H9 (cell line): ENCODE results near the gene CCL17. TPM values are rescaled to one million over a fixed set of nuclear protein-coding genes. Genes with fewer than 3 reads are reported as not detected.

Experiments used
- DNase-seq: peaks from one replicate; pipeline ENCODE4 v3.0.0-alpha.2; 2017
- H2AFZ ChIP-seq: one replicate; pipeline ENCODE4 v1.6.1; 2013; ENCODE audit warnings: mild to moderate bottlenecking, low read length, control low read depth, moderate library complexity
- H2AK5ac ChIP-seq: 2 replicates; pipeline ENCODE4 v1.6.1; 2013; ENCODE audit warnings: low read length, control low read depth, mixed read lengths; ENCODE audit not compliant: insufficient read length
- H2BK120ac ChIP-seq: one replicate; pipeline ENCODE4 v1.6.1; 2013; ENCODE audit warnings: low read depth, mild to moderate bottlenecking, low read length, control low read depth, inconsistent platforms; ENCODE audit not compliant: poor library complexity, severe bottlenecking
- H2BK12ac ChIP-seq: 2 replicates; pipeline ENCODE4 v1.6.1; 2013; ENCODE audit warnings: low read length, control low read depth, mixed read lengths, low read depth; ENCODE audit not compliant: insufficient read length
- H2BK15ac ChIP-seq: 2 replicates; pipeline ENCODE4 v1.6.1; 2013; ENCODE audit warnings: low read depth, low read length, control low read depth
- H2BK20ac ChIP-seq: one replicate; pipeline ENCODE4 v1.6.1; 2013; ENCODE audit warnings: low read depth, mild to moderate bottlenecking, low read length, control low read depth, inconsistent platforms; ENCODE audit not compliant: poor library complexity, severe bottlenecking
- H2BK5ac ChIP-seq: 2 replicates; pipeline ENCODE4 v1.6.1; 2013; ENCODE audit warnings: low read length, control low read depth, mixed read lengths; ENCODE audit not compliant: insufficient read length
- H3K14ac ChIP-seq: 2 replicates; pipeline ENCODE4 v1.6.1; 2013; ENCODE audit warnings: low read length, control low read depth; ENCODE audit not compliant: insufficient read depth
- H3K18ac ChIP-seq: 2 replicates; pipeline ENCODE4 v1.6.1; 2013; ENCODE audit warnings: low read depth, mild to moderate bottlenecking, mixed read lengths, low read length, control low read depth; ENCODE audit not compliant: insufficient read length
- H3K23ac ChIP-seq: 2 replicates; pipeline ENCODE4 v1.6.1; 2013; ENCODE audit warnings: low read length, control low read depth, mixed read lengths, low read depth; ENCODE audit not compliant: insufficient read length
- H3K23me2 ChIP-seq: 2 replicates; pipeline ENCODE4 v1.6.1; 2013; ENCODE audit warnings: low read depth, mild to moderate bottlenecking, mixed read lengths, low read length, control low read depth; ENCODE audit not compliant: insufficient read length, poor library complexity, severe bottlenecking
- H3K27ac ChIP-seq: 2 replicates; pipeline ENCODE4 v1.5.1; 2013; ENCODE audit warnings: low read length, control low read depth, mixed read lengths, low read depth; ENCODE audit not compliant: insufficient read length
- H3K27me3 ChIP-seq: 2 replicates; pipeline ENCODE4 v1.6.1; 2013; ENCODE audit warnings: low read length, control low read depth, inconsistent platforms; ENCODE audit not compliant: insufficient read depth
- H3K4ac ChIP-seq: 2 replicates; pipeline ENCODE4 v1.6.1; 2013; ENCODE audit warnings: low read depth, mild to moderate bottlenecking, control low read depth, inconsistent platforms, low read length, moderate library complexity
- H3K4me1 ChIP-seq: 2 replicates; pipeline ENCODE4 v1.6.1; 2013; ENCODE audit warnings: low read length, control low read depth, inconsistent platforms; ENCODE audit not compliant: insufficient read depth
- H3K4me2 ChIP-seq: 2 replicates; pipeline ENCODE4 v1.6.1; 2013; ENCODE audit warnings: low read length, control low read depth, mixed read lengths; ENCODE audit not compliant: insufficient read length, insufficient read depth
- H3K56ac ChIP-seq: 2 replicates; pipeline ENCODE4 v1.6.1; 2013; ENCODE audit warnings: low read depth, mild to moderate bottlenecking, mixed read lengths, low read length, control low read depth; ENCODE audit not compliant: insufficient read length
- H3K79me1 ChIP-seq: 2 replicates; pipeline ENCODE4 v1.6.1; 2013; ENCODE audit warnings: low read depth, mild to moderate bottlenecking, moderate library complexity, low read length, control low read depth, inconsistent platforms; ENCODE audit not compliant: insufficient read depth, poor library complexity, severe bottlenecking
- H3K79me2 ChIP-seq: 2 replicates; pipeline ENCODE4 v1.6.1; 2013; ENCODE audit warnings: low read length, control low read depth, inconsistent platforms; ENCODE audit not compliant: insufficient read depth
- H3K9ac ChIP-seq: 2 replicates; pipeline ENCODE4 v1.6.1; 2013; ENCODE audit warnings: low read length, control low read depth, mixed read lengths; ENCODE audit not compliant: insufficient read length; ENCODE audit errors: extremely low read depth
- H3K9me3 ChIP-seq: one replicate; pipeline ENCODE4 v1.6.1; 2013; ENCODE audit warnings: low read depth, low read length, inconsistent platforms; ENCODE audit not compliant: control insufficient read depth
- H3T11ph ChIP-seq: one replicate; pipeline ENCODE4 v1.6.1; 2013; ENCODE audit warnings: mild to moderate bottlenecking, low read length, control low read depth, inconsistent platforms
- H4K20me1 ChIP-seq: one replicate; pipeline ENCODE4 v1.6.1; 2013; ENCODE audit not compliant: control insufficient read depth, insufficient read length, insufficient read depth
- H4K5ac ChIP-seq: 2 replicates; pipeline ENCODE4 v1.6.1; 2013; ENCODE audit warnings: low read depth, mild to moderate bottlenecking, mixed read lengths, low read length, control low read depth; ENCODE audit not compliant: insufficient read length
- H4K8ac ChIP-seq: replicated peaks from 2 replicates; pipeline ENCODE4 v1.6.1; 2013; ENCODE audit warnings: low read length, control low read depth, mixed read lengths, low read depth; ENCODE audit not compliant: insufficient read length
- H4K91ac ChIP-seq: 2 replicates; pipeline ENCODE4 v1.6.1; 2013; ENCODE audit warnings: low read depth, mild to moderate bottlenecking, moderate library complexity, mixed read lengths, low read length, control low read depth; ENCODE audit not compliant: insufficient read length
- H3K27ac Mint-ChIP-seq, 3 experiments: 2 replicates in 2 of 3; 3 replicates in 1 of 3; pipeline ENCODE4 v1.8.0; 2020 to 2021; ENCODE audit warnings: mixed read lengths in 3 of 3, mild to moderate bottlenecking in 1 of 3, moderate library complexity in 1 of 3
- H3K27me3 Mint-ChIP-seq: 2 replicates; pipeline ENCODE4 v1.8.0; 2021; ENCODE audit warnings: low read depth, mild to moderate bottlenecking, moderate library complexity, mixed read lengths
- H3K36me3 Mint-ChIP-seq, 3 experiments: 2 replicates in 2 of 3; 3 replicates in 1 of 3; pipeline ENCODE4 v1.8.0; 2020 to 2021; ENCODE audit warnings: low read depth in 3 of 3, mixed read lengths in 3 of 3; ENCODE audit not compliant: insufficient read depth in 1 of 3
- H3K4me1 Mint-ChIP-seq, 2 experiments: 2 replicates each; pipeline ENCODE4 v1.8.0; 2020; ENCODE audit warnings: mixed read lengths in 2 of 2
- H3K4me3 Mint-ChIP-seq, 2 experiments: 2 replicates in 1 of 2; 3 replicates in 1 of 2; pipeline ENCODE4 v1.8.0; 2020 to 2021; ENCODE audit warnings: mild to moderate bottlenecking in 2 of 2, mixed read lengths in 2 of 2, moderate library complexity in 1 of 2
- H3K9me3 Mint-ChIP-seq, 2 experiments: 2 replicates in 1 of 2; 3 replicates in 1 of 2; pipeline ENCODE4 v1.8.0; 2020; ENCODE audit warnings: mild to moderate bottlenecking in 2 of 2, mixed read lengths in 2 of 2, moderate library complexity in 1 of 2
- CTCF ChIP-seq: fragments of 200-600 bp; sonication (generic); conservative IDR thresholded peaks from 3 replicates; pipeline ENCODE4 v1.8.0; 2021; ENCODE audit warnings: antibody characterized with exemption, mild to moderate bottlenecking
- WGBS: extraction: QIAGEN DNeasy Blood & Tissue Kit; methylation state at CpG from one replicate; pipeline ENCODE4 v1.1.7; 2013; ENCODE audit warnings: missing lambda C conversion rate, low lambda C conversion rate, mixed read lengths; ENCODE audit not compliant: insufficient read length; ENCODE audit errors: extremely low coverage; 5-methylcytosine and 5-hydroxymethylcytosine counted together
- total RNA-seq: library from RNA; stranded (reverse); gene quantifications from 2 replicates; pipeline ENCODE4 v1.2.1, GENCODE V29; 2021

The CCL17 gene
- total RNA-seq, 1 experiment from 2014 or later: not detected

GRCh38 chr16:57412584-57412983, 8.0 kb downstream of the CCL17 start:
- H3K4me1 Mint-ChIP-seq: peaks cover 5 to 15% of the 10 kb centered on the region in 2 experiments; a peak in 3 of 4 replicates
- no peaks in the 10 kb centered on the region; a peak in 1 of 5 replicates for H3K9me3 Mint-ChIP-seq
- no peak overlapping the region; a peak in 1 of 7 replicates for H3K27ac Mint-ChIP-seq

More at GRCh38 chr16:57412584-57412983, 8.0 kb downstream of the CCL17 start:
- no peak overlapping the region for H2BK5ac ChIP-seq
- H2BK20ac ChIP-seq: no peak overlapping the region
- no peak overlapping the region for H3K4me2 ChIP-seq
- no peak overlapping the region for H3K23ac ChIP-seq
- no peak for DNase-seq
- H3K4ac ChIP-seq: no peak overlapping the region
- H3K14ac ChIP-seq: no peak overlapping the region; the same call in 1 of the 2 replicates
- no peak overlapping the region for H3K4me3 Mint-ChIP-seq
- H4K8ac ChIP-seq: no peak overlapping the region
- H3T11ph ChIP-seq: no peak overlapping the region
- no peak overlapping the region for H3K27ac ChIP-seq
- H3K79me1 ChIP-seq: no peaks in the 10 kb centered on the region
- H3K9me3 ChIP-seq: no peaks in the 10 kb centered on the region
- H3K27me3 ChIP-seq: no peaks in the 10 kb centered on the region
- no peak overlapping the region for H2BK15ac ChIP-seq
- no peaks in the 10 kb centered on the region for H3K4me1 ChIP-seq
- H2AFZ ChIP-seq: no peak overlapping the region
- no CpG with 5 or more reads among the region's 9 CpGs for WGBS
- no peak overlapping the region for H2BK120ac ChIP-seq
- no peak overlapping the region for H3K56ac ChIP-seq
- H2AK5ac ChIP-seq: no peak overlapping the region
- no peaks in the 10 kb centered on the region for H3K79me2 ChIP-seq
- no peak overlapping the region for H4K5ac ChIP-seq
- H3K23me2 ChIP-seq: peaks cover 5% of the 10 kb centered on the region
- peaks cover 1% of the 10 kb centered on the region for H3K27me3 Mint-ChIP-seq
- H2BK12ac ChIP-seq: no peak overlapping the region
- H4K91ac ChIP-seq: no peak overlapping the region
- H3K36me3 Mint-ChIP-seq: no peaks in the 10 kb centered on the region
- no peak for TF ChIP-seq CTCF
- no peak overlapping the region for H3K9ac ChIP-seq
- H3K18ac ChIP-seq: no peak overlapping the region
- no peaks in the 10 kb centered on the region for H4K20me1 ChIP-seq
